SK-N-MC (cell line): ENCODE data around the gene MLC1.

Source experiments
- EZH2 ChIP-seq: fragments of 200-600 bp; sonication (generic); IDR thresholded peaks from one replicate; pipeline ENCODE4 v1.6.1; 2017; ENCODE audit warnings: antibody characterized with exemption
- POLR2AphosphoS5 ChIP-seq: IDR thresholded peaks from 2 replicates; pipeline ENCODE4 v1.6.1; 2012; ENCODE audit warnings: mild to moderate bottlenecking, low read depth, low read length, borderline replicate concordance

DNA sequence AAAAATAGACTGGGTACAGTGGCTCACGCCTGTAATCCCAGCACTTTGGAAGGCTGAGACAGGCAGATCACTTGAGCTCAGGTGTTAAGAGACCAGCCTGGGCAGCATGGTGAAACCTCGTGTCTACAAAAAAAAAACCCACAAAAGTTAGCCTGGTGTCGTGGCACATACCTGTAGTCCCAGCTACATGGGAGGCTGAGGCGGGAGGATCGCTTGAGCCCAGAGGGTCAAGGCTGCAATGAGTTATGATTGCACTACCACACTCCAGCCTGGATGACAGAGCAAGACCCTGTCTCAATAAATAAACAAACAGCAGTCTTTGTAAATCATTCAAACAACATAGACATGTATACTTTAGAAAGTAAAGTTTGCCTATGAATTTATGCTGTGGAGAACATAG lies 7.1 kb upstream of the MLC1 start:
- TF ChIP-seq EZH2, result no peak
- TF ChIP-seq POLR2AphosphoS5, result no peak
